COLO668 (cell line): ENCODE measurements around the gene LDAH.

ENCODE experiments used
- DNase-seq: peaks from one replicate; lab custom pipeline; 2025; ENCODE audit not compliant: unreplicated experiment; lab: John Stamatoyannopoulos, UW

LDAH gene

GRCh38 chr2:20641123-20641985 lies 181.5 kb downstream of the LDAH start:
- no peak for DNase-seq

- no peak for DNase-seq
Measured at GRCh38 chr2:20640411-20641122, 182.3 kb downstream of the LDAH start.

GRCh38 chr2:20638646-20639430 lies 184.1 kb downstream of the LDAH start:
- DNase-seq, result no peak

- DNase-seq, result no peak
Measured at GRCh38 chr2:20638014-20638413, 184.9 kb downstream of the LDAH start.

GRCh38 chr2:20637147-20637546 lies 185.8 kb downstream of the LDAH start:
- DNase-seq, result no peak

GRCh38 chr2:20635675-20636584 lies 187.0 kb downstream of the LDAH start:
- peak; percentile 80 for DNase-seq

- no peak for DNase-seq
Measured at GRCh38 chr2:20635113-20635510, 187.8 kb downstream of the LDAH start.

GRCh38 chr2:20634507-20635112 lies 188.3 kb downstream of the LDAH start:
- DNase-seq, result peak; percentile 24
